Brain microvascular endothelial cell (primary cell): ENCODE data around the gene CCDC134.

Experiments
- DNase-seq: peaks from one replicate; pipeline ENCODE4 v3.0.0-alpha.2; 2020
- H3K27ac ChIP-seq: fragments of 250-450 bp; sonication (Bioruptor Pico); 2 replicates; pipeline ENCODE4 v1.5.1; 2020; ENCODE audit warnings: mild to moderate bottlenecking, moderate library complexity
- H3K27me3 ChIP-seq: fragments of 250-450 bp; sonication (Bioruptor Pico); replicated peaks from 2 replicates; pipeline ENCODE4 v1.5.1; 2020; ENCODE audit warnings: mild to moderate bottlenecking
- H3K36me3 ChIP-seq: fragments of 250-450 bp; sonication (Bioruptor Pico); replicated peaks from 2 replicates; pipeline ENCODE4 v1.5.1; 2020; ENCODE audit warnings: mild to moderate bottlenecking
- H3K4me3 ChIP-seq: 2 replicates; pipeline ENCODE4 v1.5.1; 2011; ENCODE audit warnings: low read depth, mild to moderate bottlenecking, control low read depth, low read length, moderate library complexity
- CTCF ChIP-seq: IDR thresholded peaks from 2 replicates; pipeline ENCODE4 v1.5.1; 2011; ENCODE audit warnings: low read depth, mild to moderate bottlenecking, moderate library complexity, low read length, control low read depth, inconsistent platforms; ENCODE audit errors: missing control alignments
- in situ Hi-C: cut with HindIII; loops from 2 replicates; pipeline ENCODE4 v1.10.0; 2017; ENCODE audit warnings: low sequenced_read_pairs, low pct_ligation_motif_present

Gene CCDC134

DNA sequence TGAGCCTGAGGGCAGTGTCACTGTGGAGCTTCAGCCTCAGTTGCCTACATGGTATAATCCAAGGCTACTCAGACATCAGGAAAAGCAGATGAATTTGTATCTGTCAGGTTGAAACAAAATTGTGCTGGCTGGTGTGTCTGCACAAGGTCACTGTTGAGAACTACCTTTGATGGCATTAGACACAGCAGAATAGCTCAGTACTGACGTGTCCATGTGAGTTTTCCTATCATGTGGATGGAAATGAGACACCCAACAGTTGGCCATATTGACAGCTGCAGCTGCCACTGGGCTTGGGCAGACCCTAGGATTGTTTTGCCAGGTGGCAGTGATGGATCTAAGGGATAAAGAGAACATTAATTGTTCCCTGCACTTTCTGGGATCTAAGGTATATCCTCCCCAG is 15.8 kb downstream of the CCDC134 start:
- Histone ChIP-seq H3K4me3 (no peak overlapping the region), H3K36me3 (peaks cover 4% of the 10 kb centered on the region), H3K27ac (no peak overlapping the region), H3K27me3 (no peaks in the 10 kb centered on the region)
- in situ Hi-C loops, result no loop called here
- DNase-seq, result no peak
- TF ChIP-seq CTCF, result no peak

DNA sequence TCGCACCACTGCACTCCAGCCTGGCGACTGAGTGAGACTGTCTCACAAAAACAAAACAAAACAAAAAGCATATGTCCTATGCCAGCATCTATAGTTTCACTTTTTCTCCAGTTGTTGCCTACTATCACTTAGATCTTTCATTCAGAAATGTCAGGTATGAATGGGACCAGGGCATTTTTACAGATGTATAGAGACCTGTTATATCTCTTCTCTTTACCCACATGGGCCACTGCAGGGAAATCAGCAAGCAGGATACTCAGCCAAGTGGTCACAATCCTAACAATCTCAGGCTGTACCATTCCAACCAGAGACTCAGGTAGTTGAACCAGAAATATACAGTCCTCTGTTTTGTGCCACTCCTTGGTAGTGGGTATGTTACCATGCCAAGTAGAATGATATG is 16.4 kb downstream of the CCDC134 start:
- Histone ChIP-seq H3K27ac (no peak overlapping the region), H3K4me3 (no peak overlapping the region), H3K36me3 (peaks cover 4% of the 10 kb centered on the region), H3K27me3 (no peaks in the 10 kb centered on the region)
- no peak for TF ChIP-seq CTCF
- DNase-seq, result no peak
- in situ Hi-C loops, result no loop called here

GRCh38 chr22:41818011-41818410 is 17.5 kb downstream of the CCDC134 start:
- peaks cover 4% of the 10 kb centered on the region for H3K36me3 ChIP-seq
- no peaks in the 10 kb centered on the region for H3K27me3 ChIP-seq
- H3K27ac ChIP-seq, result no peak overlapping the region
- no peak for DNase-seq
- H3K4me3 ChIP-seq, result no peak overlapping the region
- in situ Hi-C loops, result no loop called here
- TF ChIP-seq CTCF, result no peak

GRCh38 chr22:41818596-41818995 is 18.1 kb downstream of the CCDC134 start:
- H3K4me3 ChIP-seq, result no peak overlapping the region
- in situ Hi-C loops, result no loop called here
- H3K36me3 ChIP-seq, result peaks cover 4% of the 10 kb centered on the region
- no peaks in the 10 kb centered on the region for H3K27me3 ChIP-seq
- no peak for TF ChIP-seq CTCF
- H3K27ac ChIP-seq, result no peak overlapping the region
- DNase-seq, result no peak

DNA sequence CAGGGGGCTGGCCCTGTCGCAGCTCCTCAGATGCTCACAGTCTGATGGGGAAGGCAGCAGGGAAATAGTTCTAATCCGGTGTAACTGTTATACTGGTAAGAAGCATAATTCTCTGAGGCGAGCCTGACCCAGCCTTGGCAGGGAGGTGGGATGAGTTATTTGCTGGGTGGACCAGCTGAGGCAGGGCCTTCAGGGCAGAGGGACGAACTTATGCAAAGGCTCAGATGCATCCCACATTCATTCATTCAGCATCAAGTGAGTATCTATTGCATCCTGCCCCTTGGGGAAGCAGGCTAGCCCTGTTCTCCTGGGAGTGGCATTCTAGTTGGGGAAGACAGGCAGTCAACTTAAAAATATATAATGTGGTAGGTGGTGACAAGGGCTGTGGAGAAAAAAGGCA is 18.8 kb downstream of the CCDC134 start:
- Histone ChIP-seq H3K4me3 (no peak overlapping the region), H3K27ac (no peak overlapping the region), H3K36me3 (peaks cover 4% of the 10 kb centered on the region), H3K27me3 (no peaks in the 10 kb centered on the region)
- in situ Hi-C loops, result no loop called here
- no peak for DNase-seq
- no peak for TF ChIP-seq CTCF

DNA sequence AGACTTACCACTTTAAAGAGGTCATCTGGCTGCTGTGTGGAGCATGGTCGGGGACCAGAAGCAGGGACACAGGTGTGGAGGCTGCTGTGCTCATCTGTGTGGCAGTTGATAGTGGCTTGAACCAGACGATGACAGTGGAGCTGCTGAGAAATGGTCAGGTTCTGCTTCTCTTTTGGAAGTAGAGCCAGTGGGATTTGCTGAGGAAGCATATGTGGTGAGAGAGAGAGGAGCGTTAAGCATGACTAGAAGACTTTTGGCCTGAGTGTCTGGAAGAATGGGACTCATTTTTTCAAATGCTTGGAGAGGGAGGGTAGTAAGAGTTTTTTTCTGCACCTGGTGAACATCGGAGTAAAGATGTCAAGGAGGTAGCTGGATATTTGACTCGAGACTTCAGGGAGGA is 20.0 kb downstream of the CCDC134 start:
- in situ Hi-C loops, result no loop called here
- H3K4me3 ChIP-seq, result no peak overlapping the region
- H3K36me3 ChIP-seq, result peaks cover 4% of the 10 kb centered on the region
- no peaks in the 10 kb centered on the region for H3K27me3 ChIP-seq
- H3K27ac ChIP-seq, result no peak overlapping the region
- no peak for TF ChIP-seq CTCF
- DNase-seq, result no peak
